ENCODE measurements around the gene TCF4. TPM values are rescaled to one million over a fixed set of nuclear protein-coding genes. Genes with fewer than 3 reads are reported as not detected.

The TCF4 gene
- polyA plus RNA-seq, 1 of the 3 experiments (the other 2 are of a cell fraction) = 39.1 TPM

DNA sequence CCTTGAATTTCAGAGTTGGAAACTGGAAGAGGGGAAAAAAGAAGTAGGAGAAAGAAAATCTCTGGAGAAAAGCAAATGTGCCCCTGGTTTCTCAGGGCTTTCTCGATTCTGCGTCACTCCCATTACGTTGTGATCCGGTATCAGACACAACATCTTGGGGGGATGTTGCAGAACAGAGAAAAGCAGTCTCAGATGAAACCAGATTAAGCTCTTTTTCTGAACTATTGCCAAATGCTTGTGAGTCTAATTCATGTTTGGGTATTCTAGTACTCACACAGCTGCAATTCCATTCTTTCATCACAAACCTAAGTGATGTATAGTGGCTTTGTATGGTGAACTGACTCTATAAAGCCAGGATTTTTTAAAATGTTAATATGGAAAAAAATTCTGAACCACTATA, 233.2 kb downstream of the TCF4 start (continued):
- TF ChIP-seq GABPA (IDR thresholded peaks at IDR 0.05; ENCODE audit: low read depth) = no peak
- TF ChIP-seq MXI1 (IDR thresholded peaks at IDR 0.05; ENCODE audit: low read depth, low read length) = no peak; the same call in 1 of the 2 replicates
- TF ChIP-seq USF1 (IDR thresholded peaks at IDR 0.05; ENCODE audit: borderline replicate concordance, low read depth) = no peak
- no peak for TF ChIP-seq EZH2phosphoT487 (IDR thresholded peaks at IDR 0.05; ENCODE audit: borderline replicate concordance, low read depth)
- peak; percentile 29; the same call in 1 of the 2 replicates for TF ChIP-seq POLR2AphosphoS5 (IDR thresholded peaks at IDR 0.05; ENCODE audit: low read depth, low read length)
- TF ChIP-seq TAF1 (IDR thresholded peaks at IDR 0.05; ENCODE audit: borderline replicate concordance, low read depth, low read length) = no peak
- no peak for TF ChIP-seq NRF1 (IDR thresholded peaks at IDR 0.05; ENCODE audit: low read depth, low read length)
- no peak for TF ChIP-seq FOXJ3 (CRISPR knock-in tag; IDR thresholded peaks at IDR 0.05)
- TF ChIP-seq EP300 (IDR thresholded peaks at IDR 0.05; ENCODE audit: borderline replicate concordance in 1 of 2, low read depth in 1 of 2, low read length in 1 of 2) = peak; percentile 26 to 68; a peak in 3 of 4 replicates

DNA sequence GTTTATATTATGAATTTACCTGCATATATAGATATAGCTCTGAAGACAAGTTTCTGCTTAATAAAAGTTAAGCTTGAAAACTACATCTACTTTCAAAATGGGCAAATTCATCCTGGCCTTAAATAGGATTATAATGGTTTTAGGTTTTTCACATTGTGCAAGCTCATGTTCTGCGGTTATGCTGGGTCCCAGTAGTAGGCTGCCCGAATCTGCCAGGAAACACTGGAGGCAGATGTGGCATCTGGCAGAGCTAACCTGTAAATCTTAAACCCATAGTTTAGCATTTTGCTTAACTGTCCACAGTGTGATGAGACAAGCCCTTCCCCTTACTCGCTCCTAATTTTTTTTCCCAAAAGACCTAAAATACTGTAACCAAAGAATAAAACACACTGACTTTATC, 234.2 kb downstream of the TCF4 start:
- peak overlapping the region; percentile 40 to 66; a peak in 3 of 4 replicates for H3K27ac ChIP-seq (ENCODE audit: low read depth in 2 of 2, low read length in 1 of 2)
- no peak overlapping the region for H2AFZ ChIP-seq (ENCODE audit: low read depth)
- peaks cover 11% of the 10 kb centered on the region for H3K79me2 ChIP-seq (ENCODE audit: insufficient read depth)
- no peak overlapping the region for H3K9ac ChIP-seq
- H3K4me1 ChIP-seq (ENCODE audit: control insufficient read depth in 1 of 2, insufficient read depth in 2 of 2, low read depth in 1 of 2, low read length in 1 of 2) = peaks cover 43 to 55% of the 10 kb centered on the region in 2 experiments
- ChIA-PET CTCF (interaction anchor here (0.8 to 2.1 kb wide), 8 partner anchors 11 to 426 kb away, joined by 3 to 11 read pairs (median 4); no protein-coding TSS in a partner anchor), POLR2A (interaction anchor here (1.0 kb wide), 1 partner anchor 236 kb away, joined by 3 read pairs; no protein-coding TSS in a partner anchor)
- H3K4me2 ChIP-seq = no peak overlapping the region
- H3K36me3 ChIP-seq (replicated peaks in 1 of 2; ENCODE audit: control insufficient read depth in 1 of 2, insufficient read depth in 2 of 2, low read length in 1 of 2) = peaks cover 0 to 4% of the 10 kb centered on the region in 2 experiments
- no peaks in the 10 kb centered on the region for H3K9me3 ChIP-seq
- H3K27me3 ChIP-seq (ENCODE audit: insufficient read depth) = no peaks in the 10 kb centered on the region
- DNase-seq = no peak
- no peaks in the 10 kb centered on the region for H4K20me1 ChIP-seq (ENCODE audit: insufficient read depth)
- no peak overlapping the region for H3K4me3 ChIP-seq (ENCODE audit: low read depth in 2 of 2, low read length in 1 of 2)
- 42% methylated on average over 3 of the region's 3 CpGs for WGBS (ENCODE audit: low lambda C conversion rate)
- H3K9me2 ChIP-seq = no peaks in the 10 kb centered on the region
- TF ChIP-seq GATA2 (CRISPR knock-in tag; IDR thresholded peaks at IDR 0.05) (no peak), CTCF (IDR thresholded peaks at IDR 0.05) (no peak), PBX3 (IDR thresholded peaks at IDR 0.05) (no peak), MXI1 (IDR thresholded peaks at IDR 0.05; ENCODE audit: low read depth, low read length) (no peak), CHD2 (IDR thresholded peaks at IDR 0.05; ENCODE audit: low read length, partially characterized antibody) (no peak), NFIC (IDR thresholded peaks at IDR 0.05; ENCODE audit: borderline replicate concordance) (no peak), TAF1 (IDR thresholded peaks at IDR 0.05; ENCODE audit: borderline replicate concordance, low read depth, low read length) (no peak), FOSL2 (IDR thresholded peaks at IDR 0.05; ENCODE audit: borderline replicate concordance, low read depth) (no peak), SMC3 (IDR thresholded peaks at IDR 0.05; ENCODE audit: low read depth, low read length) (no peak), USF1 (IDR thresholded peaks at IDR 0.05; ENCODE audit: borderline replicate concordance, low read depth) (no peak)
- TF ChIP-seq, protein P1, sequence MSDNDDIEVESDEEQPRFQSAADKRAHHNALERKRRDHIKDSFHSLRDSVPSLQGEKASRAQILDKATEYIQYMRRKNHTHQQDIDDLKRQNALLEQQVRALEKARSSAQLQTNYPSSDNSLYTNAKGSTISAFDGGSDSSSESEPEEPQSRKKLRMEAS (IDR thresholded peaks at IDR 0.05; ENCODE audit: low read depth) = no peak
- TF ChIP-seq, protein P2, sequence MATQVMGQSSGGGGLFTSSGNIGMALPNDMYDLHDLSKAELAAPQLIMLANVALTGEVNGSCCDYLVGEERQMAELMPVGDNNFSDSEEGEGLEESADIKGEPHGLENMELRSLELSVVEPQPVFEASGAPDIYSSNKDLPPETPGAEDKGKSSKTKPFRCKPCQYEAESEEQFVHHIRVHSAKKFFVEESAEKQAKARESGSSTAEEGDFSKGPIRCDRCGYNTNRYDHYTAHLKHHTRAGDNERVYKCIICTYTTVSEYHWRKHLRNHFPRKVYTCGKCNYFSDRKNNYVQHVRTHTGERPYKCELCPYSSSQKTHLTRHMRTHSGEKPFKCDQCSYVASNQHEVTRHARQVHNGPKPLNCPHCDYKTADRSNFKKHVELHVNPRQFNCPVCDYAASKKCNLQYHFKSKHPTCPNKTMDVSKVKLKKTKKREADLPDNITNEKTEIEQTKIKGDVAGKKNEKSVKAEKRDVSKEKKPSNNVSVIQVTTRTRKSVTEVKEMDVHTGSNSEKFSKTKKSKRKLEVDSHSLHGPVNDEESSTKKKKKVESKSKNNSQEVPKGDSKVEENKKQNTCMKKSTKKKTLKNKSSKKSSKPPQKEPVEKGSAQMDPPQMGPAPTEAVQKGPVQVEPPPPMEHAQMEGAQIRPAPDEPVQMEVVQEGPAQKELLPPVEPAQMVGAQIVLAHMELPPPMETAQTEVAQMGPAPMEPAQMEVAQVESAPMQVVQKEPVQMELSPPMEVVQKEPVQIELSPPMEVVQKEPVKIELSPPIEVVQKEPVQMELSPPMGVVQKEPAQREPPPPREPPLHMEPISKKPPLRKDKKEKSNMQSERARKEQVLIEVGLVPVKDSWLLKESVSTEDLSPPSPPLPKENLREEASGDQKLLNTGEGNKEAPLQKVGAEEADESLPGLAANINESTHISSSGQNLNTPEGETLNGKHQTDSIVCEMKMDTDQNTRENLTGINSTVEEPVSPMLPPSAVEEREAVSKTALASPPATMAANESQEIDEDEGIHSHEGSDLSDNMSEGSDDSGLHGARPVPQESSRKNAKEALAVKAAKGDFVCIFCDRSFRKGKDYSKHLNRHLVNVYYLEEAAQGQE (IDR thresholded peaks at IDR 0.05; ENCODE audit: low read depth, low read length) = no peak
- TF ChIP-seq, protein P3, sequence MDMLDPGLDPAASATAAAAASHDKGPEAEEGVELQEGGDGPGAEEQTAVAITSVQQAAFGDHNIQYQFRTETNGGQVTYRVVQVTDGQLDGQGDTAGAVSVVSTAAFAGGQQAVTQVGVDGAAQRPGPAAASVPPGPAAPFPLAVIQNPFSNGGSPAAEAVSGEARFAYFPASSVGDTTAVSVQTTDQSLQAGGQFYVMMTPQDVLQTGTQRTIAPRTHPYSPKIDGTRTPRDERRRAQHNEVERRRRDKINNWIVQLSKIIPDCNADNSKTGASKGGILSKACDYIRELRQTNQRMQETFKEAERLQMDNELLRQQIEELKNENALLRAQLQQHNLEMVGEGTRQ (IDR thresholded peaks at IDR 0.05; ENCODE audit: borderline replicate concordance, low read depth, low read length) = no peak
- peaks cover 12% of the 10 kb centered on the region for H3F3A ChIP-seq (replicated peaks; ENCODE audit: insufficient read depth)
